ENCODE measurements around the gene DLAT. TPM values are rescaled to one million over a fixed set of nuclear protein-coding genes. Genes with fewer than 3 reads are reported as not detected.

Gene DLAT
- polyA plus RNA-seq, 4 donors, result 46.3 to 56.9 (median 48.9) TPM

Other genes with a start within 250 kb of the DLAT start
- 10 to 100 TPM; 38.2 to 47.6 (median 42.6) TPM for gene ALG9, start 153.8 kb upstream of the DLAT start, polyA plus RNA-seq (ENCODE audit: insufficient read length in 4 of 4)
- 1 to 10 TPM; 5.1 to 6.1 (median 5.6) TPM for gene FDXACB1, start 146.2 kb upstream of the DLAT start, polyA plus RNA-seq (ENCODE audit: insufficient read length in 4 of 4)
- gene CFAP68, start 145.9 kb upstream of the DLAT start, polyA plus RNA-seq (ENCODE audit: insufficient read length in 4 of 4), result 10 to 100 TPM; 39.9 to 51.3 (median 43.6) TPM
- 10 to 100 TPM; 46.4 to 69.2 (median 52.6) TPM for gene CRYAB, start 113.6 kb upstream of the DLAT start, polyA plus RNA-seq (ENCODE audit: insufficient read length in 4 of 4)
- 1 to 10 TPM; 1.8 to 3.1 (median 2.3) TPM for gene HSPB2, start 112.7 kb upstream of the DLAT start, polyA plus RNA-seq (ENCODE audit: insufficient read length in 4 of 4)
- gene C11orf52, start 106.5 kb upstream of the DLAT start, polyA plus RNA-seq (ENCODE audit: insufficient read length in 4 of 4), result 10 to 100 TPM in 3 of 4 donors, 1 to 10 TPM in 1; 9.7 to 14.4 (median 12.9) TPM
- gene DIXDC1, start 88.1 kb upstream of the DLAT start, polyA plus RNA-seq (ENCODE audit: insufficient read length in 4 of 4), result 10 to 100 TPM; 19.2 to 20.7 (median 20.0) TPM
- 10 to 100 TPM in 3 of 4 donors, 1 to 10 TPM in 1; 7.6 to 13.7 (median 11.0) TPM for gene PIH1D2, start 48.6 kb downstream of the DLAT start, polyA plus RNA-seq (ENCODE audit: insufficient read length in 4 of 4)
- 10 to 100 TPM; 48.8 to 61.1 (median 55.4) TPM for gene NKAPD1, start 48.9 kb downstream of the DLAT start, polyA plus RNA-seq (ENCODE audit: insufficient read length in 4 of 4)
- 10 to 100 TPM; 65.0 to 88.9 (median 76.5) TPM for gene TIMM8B, start 61.3 kb downstream of the DLAT start, polyA plus RNA-seq (ENCODE audit: insufficient read length in 4 of 4)
- 100 to 1,000 TPM; 162 to 223 (median 180) TPM for gene SDHD, start 61.5 kb downstream of the DLAT start, polyA plus RNA-seq (ENCODE audit: insufficient read length in 4 of 4)
- gene IL18, start 138.7 kb downstream of the DLAT start, polyA plus RNA-seq (ENCODE audit: insufficient read length in 4 of 4), result 10 to 100 TPM in 2 of 4 donors, 1 to 10 TPM in 2; 4.3 to 15.4 (median 9.4) TPM
- gene TEX12, start 142.0 kb downstream of the DLAT start, polyA plus RNA-seq (ENCODE audit: insufficient read length in 4 of 4), result under 1 TPM; 0.18 to 0.52 (median 0.24) TPM
- 1 to 10 TPM; 2.1 to 9.3 (median 4.5) TPM for gene BCO2, start 150.1 kb downstream of the DLAT start, polyA plus RNA-seq (ENCODE audit: insufficient read length in 4 of 4)
- 10 to 100 TPM; 46.6 to 65.6 (median 54.4) TPM for gene PTS, start 201.0 kb downstream of the DLAT start, polyA plus RNA-seq (ENCODE audit: insufficient read length in 4 of 4)
- gene PLET1, start 235.5 kb downstream of the DLAT start, polyA plus RNA-seq (ENCODE audit: insufficient read length in 4 of 4), result under 1 TPM in 1 of 4 donors, not detected in 3; 0.13 TPM